ENCODE data around the gene SMCHD1.

DNA sequence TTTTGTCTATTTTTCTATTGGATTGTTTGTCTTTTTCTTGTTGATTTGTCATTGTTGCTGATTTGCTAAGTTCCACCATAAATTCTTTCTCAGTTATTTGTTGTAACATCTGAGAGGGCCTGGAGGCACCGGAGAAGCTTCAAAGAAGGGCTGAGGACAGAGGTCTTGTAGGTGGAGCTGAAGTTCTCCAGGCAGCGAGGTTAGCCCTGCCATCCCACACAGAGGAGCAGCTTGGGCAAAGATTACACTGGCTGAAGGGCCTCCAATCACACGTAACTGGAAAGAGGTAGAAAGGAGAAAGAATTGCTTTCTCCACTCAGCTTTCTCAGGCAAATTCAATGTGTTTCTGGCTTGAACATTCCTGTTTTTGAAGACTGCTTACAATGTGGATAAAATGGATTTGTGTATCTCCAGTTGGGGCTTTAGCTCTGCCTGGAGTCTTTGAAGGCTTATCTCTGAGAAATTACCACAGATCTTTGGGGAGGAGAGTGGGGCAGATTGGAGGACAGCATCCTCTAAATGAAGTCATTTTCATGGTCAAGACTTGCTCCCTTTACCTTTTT, 170.2 kb downstream of the SMCHD1 start:
- TF ChIP-seq, protein P1, sequence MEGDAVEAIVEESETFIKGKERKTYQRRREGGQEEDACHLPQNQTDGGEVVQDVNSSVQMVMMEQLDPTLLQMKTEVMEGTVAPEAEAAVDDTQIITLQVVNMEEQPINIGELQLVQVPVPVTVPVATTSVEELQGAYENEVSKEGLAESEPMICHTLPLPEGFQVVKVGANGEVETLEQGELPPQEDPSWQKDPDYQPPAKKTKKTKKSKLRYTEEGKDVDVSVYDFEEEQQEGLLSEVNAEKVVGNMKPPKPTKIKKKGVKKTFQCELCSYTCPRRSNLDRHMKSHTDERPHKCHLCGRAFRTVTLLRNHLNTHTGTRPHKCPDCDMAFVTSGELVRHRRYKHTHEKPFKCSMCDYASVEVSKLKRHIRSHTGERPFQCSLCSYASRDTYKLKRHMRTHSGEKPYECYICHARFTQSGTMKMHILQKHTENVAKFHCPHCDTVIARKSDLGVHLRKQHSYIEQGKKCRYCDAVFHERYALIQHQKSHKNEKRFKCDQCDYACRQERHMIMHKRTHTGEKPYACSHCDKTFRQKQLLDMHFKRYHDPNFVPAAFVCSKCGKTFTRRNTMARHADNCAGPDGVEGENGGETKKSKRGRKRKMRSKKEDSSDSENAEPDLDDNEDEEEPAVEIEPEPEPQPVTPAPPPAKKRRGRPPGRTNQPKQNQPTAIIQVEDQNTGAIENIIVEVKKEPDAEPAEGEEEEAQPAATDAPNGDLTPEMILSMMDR (conservative IDR thresholded peaks at IDR 0.05; ENCODE audit: low read depth in 2 of 2) = no peak
- TF ChIP-seq EZH2 (IDR thresholded peaks at IDR 0.05; ENCODE audit: low read depth, unreplicated experiment) (no peak), JUNB (IDR thresholded peaks at IDR 0.05; ENCODE audit: unreplicated experiment) (no peak)
